ENCODE data around the gene UNCX.
"Not testable (repeated sequence)": the region's sequence is repeated elsewhere in the genome, so short reads cannot be mapped to it uniquely, and the experiment has no call there.

Gene UNCX

DNA sequence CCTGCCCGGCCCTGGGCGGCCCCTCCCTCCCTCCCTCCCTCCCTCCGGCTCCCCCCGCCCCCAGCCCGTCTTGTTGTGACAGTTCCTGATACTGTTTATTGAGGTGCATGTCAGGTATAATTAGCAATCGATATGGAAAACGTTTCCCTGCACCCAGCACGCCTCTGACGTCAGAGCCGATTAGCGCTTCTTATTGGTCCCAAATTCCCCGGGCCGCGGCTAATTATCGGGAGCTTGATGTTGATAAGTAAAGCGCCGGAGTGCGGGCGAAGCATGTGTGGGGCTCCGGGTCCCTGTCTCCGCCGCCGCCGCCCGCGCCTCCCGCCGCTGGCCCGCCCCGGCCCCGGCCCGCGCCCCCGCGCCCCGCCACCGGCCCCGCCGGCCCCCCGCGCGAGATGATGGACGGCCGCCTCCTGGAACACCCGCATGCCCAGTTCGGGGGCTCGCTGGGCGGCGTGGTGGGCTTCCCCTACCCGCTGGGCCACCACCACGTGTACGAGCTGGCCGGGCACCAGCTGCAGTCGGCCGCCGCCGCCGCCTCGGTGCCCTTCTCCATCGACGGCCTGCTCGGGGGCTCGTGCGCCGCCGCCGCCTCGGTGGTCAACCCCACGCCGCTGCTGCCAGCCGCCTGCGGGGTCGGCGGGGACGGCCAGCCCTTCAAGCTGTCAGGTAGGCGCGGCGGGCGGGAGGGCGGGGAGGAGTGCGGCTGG lies at the start of gene UNCX:
Gene UNCX (plus strand): TSS at position 250 of the 710 bp plus-strand sequence. CDS start 146 bp downstream, at position 396.
- DNase-seq = no peak

DNA sequence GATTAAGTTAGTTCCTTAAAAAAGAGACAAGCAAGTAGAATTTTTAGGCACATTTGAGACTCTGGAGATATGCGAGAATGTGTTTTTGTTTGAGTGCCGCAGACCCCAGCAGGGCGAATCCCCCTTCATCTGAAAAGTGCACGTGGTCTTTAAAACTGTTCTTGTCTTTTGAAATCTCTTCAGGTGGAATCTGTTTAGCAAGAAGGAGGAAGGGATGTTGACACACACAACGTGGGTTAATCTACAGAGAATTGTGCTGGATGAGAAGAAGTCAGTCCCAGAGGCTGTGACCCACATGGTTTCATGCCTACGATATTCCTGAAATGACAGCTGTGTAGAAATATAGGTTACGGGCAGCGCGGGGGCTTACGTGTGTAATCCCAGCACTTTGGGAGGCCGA lies 45.5 kb upstream of the UNCX start:
- DNase-seq = no peak

DNA sequence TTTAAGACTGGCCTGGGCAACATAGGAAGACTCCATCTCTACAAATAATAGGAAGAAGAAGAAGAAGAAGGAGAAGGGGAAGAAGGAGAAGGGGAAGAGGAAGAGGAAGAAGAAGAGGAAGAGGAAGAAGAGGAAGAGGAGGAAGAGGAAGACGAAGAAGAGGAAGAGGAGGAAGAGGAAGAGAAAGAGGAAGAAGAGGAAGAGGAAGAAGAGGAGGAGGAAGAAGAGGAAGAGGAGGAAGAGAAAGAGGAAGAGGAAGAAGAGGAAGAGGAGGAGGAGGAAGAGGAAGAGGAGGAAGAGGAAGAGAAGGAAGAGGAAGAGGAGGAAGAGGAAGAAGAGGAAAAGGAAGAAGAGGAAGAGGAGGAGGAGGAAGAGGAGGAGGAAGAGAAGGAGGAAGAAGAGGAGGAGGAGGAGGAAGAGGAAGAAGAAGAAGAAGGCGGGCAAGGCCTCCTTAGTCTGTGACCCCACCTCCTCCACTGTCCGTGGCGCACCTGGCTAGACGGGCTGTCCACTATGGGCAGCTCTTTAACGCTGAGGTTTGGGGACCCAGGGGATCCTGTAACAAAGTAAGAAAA lies 43.9 kb upstream of the UNCX start:
- no peak for DNase-seq

DNA sequence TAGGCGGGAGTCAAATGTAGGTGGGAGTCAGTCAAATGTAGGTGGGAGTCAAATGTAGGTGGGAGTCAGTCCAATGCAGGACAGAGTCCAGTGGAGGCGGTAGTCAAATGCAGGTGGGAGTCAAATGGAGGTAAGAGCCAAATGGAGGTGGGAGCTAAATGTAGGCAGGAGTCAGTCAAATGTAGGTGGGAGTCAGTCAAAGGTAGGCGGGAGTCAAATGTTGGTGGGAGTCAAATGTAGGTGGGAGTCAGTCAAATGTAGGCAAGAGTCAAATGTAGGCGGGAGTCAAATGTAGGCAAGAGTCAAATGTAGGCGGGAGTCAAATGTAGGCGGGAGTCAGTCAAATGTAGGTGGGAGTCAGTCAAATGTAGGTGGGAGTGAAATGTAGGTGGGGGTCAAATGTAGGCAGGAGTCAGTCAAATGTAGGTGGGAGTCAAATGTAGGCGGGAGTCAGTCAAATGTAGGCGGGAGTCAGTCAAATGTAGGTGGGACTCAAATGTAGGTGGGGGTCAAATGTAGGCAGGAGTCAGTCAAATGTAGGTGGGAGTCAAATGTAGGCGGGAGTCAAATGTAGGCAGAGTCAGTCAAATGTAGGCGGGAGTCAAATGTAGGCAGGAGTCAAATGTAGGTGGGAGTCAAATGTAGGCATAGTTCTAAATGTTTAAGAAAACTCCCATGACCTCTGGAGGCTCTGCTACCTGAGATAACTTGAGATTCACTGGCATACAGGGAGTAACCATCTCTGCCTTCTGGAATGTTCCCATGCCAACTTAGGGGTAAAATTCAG lies 42.5 kb upstream of the UNCX start:
- DNase-seq = no peak

DNA sequence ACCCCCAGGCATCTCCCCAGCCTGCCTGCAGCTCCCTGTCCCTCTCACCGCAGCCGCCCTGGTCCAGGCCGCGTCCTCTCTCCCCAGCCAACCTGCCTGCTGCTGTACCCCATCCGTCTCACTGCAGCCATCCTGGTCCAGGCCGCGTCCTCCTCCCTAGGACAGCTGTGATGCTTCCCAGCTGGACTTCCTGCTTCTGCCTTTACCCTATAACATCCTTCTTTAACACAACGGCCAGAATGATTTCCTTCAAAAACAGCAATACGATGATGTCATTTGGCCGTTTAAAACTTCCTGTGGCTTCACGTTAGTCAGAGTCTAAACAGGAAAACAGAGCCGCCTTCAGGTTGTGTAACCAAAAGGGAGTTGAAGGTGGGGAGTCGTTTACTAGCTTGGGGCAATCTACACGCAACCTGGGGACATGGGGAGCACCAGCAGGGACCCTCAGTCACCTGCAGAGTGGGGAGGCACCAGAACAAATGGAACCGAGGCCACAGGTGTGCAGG lies 40.4 kb upstream of the UNCX start:
- DNase-seq = peak; percentile 83

DNA sequence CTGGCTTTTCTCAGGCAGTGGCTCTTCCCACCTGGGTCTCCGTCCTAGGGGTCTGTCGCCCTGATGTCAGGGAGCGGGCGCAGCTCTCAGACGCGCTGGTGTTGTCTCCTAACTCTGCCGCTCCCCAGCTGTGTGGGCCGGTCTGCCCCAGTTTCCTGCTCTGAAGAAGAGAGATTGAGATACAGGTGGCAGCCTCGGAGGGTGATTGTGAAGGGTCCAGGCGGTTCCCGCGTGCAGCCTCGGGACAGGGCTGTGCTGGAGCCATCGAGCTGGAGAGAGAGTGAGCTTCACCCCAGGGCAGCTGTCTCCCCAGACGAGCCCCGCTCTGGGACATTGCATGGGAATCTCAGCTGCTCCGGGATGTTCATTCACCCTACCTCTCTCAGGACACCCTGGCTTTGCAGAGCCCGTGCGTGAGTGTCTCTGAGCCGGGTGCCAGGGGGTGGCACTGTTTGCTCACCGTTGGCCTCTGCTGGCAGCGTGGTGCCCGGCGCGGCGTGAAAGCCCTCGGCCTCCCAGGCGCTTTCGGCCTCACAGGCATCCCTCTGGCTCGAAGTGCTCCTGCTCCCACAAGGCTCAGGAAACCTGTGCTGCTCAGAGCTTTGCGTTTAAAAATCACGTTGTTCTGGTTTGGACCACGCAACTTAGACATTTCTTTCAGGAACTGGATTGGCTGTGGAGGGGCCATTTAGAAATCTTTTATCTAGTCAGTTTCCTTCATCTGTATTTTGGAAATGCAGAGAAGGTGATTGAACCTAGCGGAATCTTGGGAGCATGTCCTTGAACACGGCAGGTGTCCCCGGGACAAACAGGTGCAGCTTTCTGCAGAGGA lies 38.9 kb upstream of the UNCX start:
- peak; percentile 45 for DNase-seq

DNA sequence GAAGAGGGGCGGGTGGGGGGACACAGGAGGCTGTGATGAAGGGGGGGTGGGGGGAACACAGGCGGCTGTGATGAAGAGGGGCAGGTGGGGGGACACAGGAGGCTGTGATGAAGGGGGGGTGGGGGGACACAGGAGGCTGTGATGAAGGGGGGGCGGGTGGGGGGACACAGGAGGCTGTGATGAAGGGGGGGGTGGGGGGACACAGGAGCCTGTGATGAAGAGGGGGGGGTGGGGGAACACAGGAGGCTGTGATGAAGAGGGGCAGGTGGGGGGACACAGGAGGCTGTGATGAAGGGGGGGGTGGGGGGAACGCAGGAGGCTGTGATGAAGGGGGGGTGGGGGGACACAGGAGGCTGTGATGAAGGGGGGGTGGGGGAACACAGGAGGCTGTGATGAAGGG lies 36.2 kb upstream of the UNCX start:
- not testable (repeated sequence) for DNase-seq

DNA sequence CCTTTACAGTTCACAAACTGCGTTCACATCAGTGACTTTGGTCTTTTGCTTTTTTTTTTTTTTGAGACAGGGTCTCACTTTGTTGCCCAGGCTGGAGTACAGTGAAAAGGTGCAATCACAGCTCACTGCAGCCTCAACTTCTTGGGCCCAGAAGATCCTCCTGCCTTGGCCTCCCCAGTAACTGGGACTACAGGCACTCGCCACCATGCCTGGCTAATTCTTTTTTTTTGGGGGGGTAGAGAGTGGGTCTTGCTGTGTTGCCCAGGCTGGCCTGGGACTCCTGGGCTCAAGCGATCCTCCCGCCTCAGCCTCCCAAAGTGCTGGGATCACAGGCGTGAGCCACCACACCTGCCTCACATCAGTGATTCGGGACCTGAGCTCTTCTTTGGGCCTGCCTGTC lies 35.7 kb upstream of the UNCX start:
- DNase-seq = no peak

DNA sequence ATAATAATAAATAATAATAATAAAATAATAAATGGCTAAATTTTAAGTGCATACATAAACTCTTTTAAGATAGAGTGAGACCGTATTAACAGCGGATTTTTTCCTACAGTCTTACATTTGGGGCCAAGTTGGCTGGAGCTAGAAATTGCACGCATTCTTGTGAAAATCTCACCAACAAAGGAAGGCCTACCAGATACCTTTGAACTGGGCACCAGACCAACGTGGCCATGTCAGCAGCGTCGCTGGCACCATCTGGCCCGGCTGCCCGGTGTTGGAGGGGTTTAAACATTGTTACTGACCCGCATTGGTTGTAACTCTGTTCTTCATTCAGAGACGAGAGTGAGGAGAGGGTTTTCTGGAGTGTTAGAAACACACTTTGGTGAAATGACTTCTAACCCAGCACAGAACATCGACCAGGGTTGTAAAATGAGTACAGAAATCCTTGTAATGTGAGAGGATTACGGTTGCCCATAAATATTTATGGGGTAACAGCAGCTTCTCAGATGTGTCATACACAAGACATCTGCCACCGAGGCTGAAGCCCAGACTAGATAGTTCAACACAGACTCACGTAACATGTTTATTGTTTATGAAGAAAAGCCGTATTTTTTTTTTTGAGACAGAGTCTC lies 34.6 kb upstream of the UNCX start:
- peak; percentile 90 for DNase-seq

DNA sequence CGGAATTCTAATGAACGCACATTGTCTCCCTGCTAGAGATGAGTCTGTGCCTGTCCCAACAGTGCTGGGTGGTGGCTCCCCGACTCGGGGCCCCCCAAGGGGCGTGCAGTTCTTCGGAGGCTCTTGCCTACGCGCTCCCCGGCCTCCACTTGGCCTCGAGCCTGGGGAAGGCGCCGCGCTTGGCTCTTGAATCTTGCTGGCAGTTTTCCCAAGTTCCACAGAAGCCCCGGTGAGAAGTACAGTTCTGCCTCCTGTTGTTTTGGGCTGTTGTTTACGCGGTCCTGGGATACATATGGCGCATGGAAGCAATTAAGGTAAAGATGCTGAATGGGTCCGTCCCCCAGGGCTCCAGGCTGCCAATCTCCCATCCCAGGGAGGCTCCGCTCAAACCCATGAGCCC lies 32.6 kb upstream of the UNCX start:
- DNase-seq = no peak

DNA sequence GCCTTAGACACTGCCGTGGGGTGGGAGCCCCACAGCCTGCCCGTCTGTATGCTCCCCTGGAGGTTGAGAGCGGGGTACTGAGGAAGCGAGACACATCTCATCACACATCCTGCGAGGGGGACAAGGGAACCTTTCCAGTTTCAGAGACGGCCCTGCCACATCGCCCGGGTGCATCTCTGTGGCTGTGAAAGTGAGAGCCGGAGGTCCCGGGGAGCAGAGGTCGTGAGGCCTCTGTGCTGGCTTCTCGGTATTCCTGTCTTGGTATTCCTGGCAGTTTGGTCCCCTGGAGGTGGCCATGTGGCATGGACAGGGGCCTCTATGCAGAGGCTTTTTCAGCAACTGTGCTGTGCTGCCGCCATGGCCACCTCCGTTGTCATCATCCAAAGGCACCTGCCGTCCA lies 30.8 kb upstream of the UNCX start:
- no peak for DNase-seq

DNA sequence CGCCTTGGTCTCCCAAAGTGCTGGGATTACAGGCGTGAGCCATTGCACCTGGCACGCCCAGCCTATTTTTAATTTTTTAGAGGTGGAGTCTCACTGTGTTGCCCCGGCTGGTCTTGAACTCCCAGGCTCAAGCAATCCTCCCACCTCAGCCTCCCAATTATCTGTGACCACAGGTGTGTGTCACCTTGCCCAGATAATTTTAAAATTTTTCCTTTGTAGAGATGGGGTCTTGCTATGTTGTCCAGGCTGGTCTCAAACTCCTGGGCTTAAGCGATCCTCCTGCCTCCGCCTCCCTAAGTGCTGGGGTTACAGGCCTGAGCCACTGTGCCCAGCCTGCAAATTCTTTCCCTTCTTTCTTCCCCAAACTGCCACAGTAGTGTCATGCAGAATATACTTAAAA lies 29.8 kb upstream of the UNCX start:
- DNase-seq = not testable (repeated sequence)

DNA sequence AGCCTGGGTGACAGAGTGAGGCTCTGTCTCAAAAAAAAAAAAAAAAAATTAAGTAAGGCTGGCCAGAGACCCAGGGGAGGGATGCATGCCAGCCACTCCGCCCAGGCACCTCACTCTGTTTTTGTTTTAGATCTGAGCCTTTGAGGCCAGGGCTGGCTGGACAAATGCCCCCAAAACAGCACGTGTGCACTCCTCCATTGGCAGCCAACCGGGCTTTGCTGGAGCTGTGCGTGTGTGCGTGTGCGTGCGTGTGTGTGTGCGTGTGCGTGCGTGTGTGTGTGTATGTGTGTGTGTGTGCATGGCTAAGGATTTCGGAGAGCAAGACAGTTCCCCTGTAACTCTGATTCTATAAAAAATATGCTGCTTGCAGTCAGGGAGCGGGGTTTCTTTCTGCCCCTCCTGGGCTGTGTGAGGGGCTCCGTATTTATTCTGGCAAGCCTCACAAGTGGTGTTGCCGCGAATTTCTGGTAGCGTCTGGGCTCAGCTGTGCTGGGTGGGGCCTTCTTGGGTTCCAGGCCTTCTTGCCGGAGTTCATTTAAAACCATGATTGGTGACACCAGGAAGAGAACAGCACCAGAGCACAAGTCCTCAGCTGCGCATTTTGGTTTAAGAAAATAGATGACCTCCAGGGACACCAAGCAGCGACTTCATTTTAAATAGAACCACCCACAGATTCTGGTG lies 28.1 kb upstream of the UNCX start:
- no peak for DNase-seq

DNA sequence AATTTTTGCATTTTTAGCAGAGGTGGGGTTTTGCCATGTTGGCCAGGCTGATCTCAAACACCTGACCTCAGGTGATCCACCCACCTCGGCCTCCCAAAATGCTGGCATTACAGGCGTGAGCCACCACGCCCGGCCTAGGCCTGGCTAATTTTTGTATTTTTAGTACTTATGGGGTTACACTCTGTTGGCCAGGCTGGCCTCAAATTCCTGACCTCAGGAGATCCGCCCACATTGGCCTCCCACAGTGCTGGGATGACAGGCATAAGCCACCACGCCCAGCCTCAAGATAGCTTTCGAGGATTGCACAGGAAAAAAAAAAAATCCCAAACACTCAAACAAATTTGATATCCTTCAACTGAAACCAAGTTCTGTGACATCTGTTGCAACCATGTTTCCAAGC lies 26.9 kb upstream of the UNCX start:
- DNase-seq = not testable (repeated sequence)

DNA sequence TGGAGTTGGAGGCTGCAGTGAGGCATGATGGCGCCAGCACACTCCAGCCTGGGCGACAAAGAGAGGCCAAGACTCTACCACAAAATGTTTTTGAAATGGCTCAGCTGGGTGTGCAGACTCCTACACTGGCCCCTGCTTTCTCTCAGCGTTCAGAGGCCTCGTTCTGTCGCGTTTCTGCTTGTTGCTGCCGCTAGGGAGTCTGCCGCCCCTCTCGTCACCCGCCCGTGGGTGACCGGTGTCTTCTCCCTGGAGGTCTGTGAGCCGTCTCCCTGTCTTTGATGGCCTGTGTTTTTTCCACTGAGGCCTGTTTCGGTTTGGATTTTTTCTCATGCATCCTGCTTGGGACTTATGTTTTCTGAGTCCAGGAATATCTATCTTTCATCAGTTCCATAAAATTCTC lies 23.6 kb upstream of the UNCX start:
- no peak for DNase-seq

DNA sequence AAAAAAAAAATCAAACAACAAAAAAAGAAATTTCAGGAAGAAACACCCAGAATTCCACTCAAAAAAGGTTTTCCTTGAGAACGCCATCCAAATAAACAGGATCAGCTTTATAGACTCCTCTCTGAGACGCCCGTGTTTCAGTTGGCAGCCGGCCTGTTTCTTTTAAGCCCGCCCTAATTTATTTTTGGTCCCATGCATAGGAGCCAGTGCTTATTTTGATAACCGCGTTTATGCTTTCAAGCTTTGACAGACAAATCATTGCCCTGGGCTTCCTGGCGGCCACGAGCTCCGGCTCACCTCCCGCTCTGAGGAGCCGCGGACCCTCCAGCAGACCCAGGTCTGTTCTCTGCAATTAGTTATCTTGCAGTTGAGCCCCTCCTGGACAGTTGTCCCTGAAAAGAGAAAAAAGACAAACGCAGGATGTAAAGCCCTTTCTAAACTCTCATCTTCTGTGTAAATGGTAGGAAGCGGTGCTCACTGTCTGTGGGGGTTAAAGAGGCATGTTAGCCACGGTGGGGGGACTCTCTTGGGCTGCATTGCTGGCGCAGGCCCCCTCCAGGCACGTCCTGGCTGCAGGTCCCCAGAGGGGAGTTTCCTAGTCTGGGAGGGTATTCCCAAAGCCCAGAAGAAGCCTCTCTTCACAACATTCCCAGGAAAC lies 22.2 kb upstream of the UNCX start:
- DNase-seq = no peak

DNA sequence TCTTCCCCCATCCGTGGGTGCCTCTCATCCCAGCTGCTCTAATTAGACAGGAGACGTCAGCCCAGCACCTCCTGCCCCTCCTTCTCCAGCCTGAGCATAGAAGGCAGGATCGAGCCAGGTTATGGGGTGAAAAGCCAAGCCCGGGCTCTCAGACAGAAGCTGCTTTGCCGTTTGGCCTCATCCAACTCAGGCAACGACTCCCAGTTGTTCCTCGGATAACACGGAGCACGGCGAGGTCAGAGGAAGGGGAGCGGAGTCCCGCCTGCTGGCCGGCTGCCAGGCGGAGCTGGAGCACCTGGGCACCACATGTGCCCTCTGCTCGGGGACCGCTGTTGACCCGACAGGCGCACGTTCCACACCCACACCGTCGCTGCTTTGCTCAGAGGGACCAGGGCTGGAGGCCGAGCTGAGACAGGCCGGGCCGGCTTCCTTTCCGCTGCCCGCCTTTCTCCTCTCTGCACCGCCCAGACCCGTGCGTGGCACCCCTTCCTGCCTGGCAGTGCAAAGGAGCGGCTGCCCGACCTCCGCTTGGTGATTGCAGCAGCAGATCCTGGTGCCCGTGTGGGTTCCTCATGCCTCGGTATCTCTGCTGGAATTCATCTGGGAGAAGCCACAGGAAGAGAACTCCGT lies 21.6 kb upstream of the UNCX start:
- peak; percentile 27 for DNase-seq

DNA sequence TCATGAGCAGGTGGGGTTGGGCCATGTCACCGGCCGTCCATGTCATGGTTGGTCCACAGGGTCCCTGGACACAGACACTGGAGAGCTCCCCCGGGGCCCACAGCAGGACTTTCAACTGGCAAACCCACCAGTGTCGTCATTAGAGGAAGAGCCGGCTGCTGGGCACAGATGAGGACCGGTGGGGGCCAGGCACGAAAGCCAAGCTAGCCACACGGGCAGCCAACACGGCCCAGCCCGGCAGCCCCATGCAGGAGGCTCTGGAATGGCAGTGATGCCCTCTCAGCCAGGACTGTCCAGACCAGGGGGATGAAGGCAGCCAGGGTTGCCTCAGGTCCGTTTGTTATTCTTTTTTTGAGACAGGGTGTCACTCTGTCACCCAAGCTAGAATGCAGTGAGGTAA lies 21.1 kb upstream of the UNCX start:
- DNase-seq = no peak

DNA sequence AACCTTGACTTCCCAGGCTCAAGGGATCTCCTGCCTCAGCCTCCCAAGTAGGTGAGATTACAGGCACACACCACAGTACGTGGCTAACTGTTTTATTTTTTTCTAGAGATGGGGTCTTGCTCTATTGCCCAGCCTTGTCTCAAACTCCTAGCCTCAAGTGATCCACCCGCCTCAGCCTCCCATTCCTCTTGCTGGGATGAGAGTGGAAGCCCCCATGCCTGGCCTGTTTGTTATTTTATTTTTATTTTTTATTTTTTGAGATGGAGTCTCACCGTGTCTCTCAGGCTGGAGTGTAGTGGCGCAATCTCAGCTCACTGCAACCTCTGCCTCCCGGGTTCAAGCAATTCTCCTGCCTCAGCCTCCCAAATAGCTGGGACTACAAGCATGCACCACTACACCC lies 20.6 kb upstream of the UNCX start:
- not testable (repeated sequence) for DNase-seq

DNA sequence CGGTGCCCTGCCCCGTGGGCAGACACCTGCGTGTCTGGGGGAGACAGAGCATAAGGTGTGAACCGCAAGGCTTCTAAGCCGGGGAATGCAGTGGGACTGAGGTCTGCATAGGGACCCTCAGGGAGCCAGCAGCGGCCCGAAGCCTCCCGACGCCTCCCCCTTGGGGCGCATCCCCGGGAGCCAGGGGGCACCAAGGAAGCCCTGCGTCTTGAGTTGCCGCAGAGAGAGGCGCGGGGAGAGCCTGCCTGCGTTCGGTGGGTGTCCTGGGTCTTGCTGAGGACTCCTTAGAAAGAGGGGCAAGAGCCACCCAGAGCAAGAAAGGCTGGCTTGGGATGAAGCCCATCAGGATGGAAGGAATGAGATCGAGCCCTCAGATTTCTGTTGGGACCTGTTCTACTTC lies 18.2 kb upstream of the UNCX start:
- DNase-seq = no peak
